Spleen (tissue), 11 donors: ENCODE results near the gene CCDC6. TPM values are rescaled to one million over a fixed set of nuclear protein-coding genes. Genes with fewer than 3 reads are reported as not detected.

ENCODE experiments used
- DNase-seq: peaks from one replicate; pipeline ENCODE4 v3.0.0-alpha.2; 2020
- H3K27ac ChIP-seq, 8 donors: fragments of 200-600 bp; sonication (generic) in 7 of 8; 1 replicate in 4 of 8; 2 replicates in 4 of 8; pipeline versions ENCODE4 v1.5.0 to v1.8.0; 2016 to 2021; ENCODE audit warnings: inconsistent platforms in 4 of 8, mild to moderate bottlenecking in 4 of 8, moderate library complexity in 1 of 8
- H3K27me3 ChIP-seq, 7 donors: fragments of 200-600 bp; sonication (generic) in 6 of 7; replicated peaks in 1 of 7; 1 replicate in 4 of 7; 2 replicates in 3 of 7; pipeline versions ENCODE4 v1.5.0 to v1.8.0; 2016 to 2021; ENCODE audit warnings: inconsistent platforms in 3 of 7, mild to moderate bottlenecking in 1 of 7
- H3K36me3 ChIP-seq, 6 donors: fragments of 200-600 bp; sonication (generic) in 5 of 6; 1 replicate in 4 of 6; 2 replicates in 2 of 6; pipeline versions ENCODE4 v1.5.0 to v1.8.0; 2016 to 2021; ENCODE audit warnings: inconsistent platforms in 2 of 6
- H3K4me1 ChIP-seq, 6 donors: fragments of 200-600 bp; sonication (generic) in 5 of 6; 1 replicate in 3 of 6; 2 replicates in 3 of 6; pipeline versions ENCODE4 v1.5.0 to v1.8.0; 2016 to 2021; ENCODE audit warnings: inconsistent platforms in 3 of 6
- H3K4me3 ChIP-seq, 8 donors: fragments of 200-600 bp; sonication (generic) in 7 of 8; 1 replicate in 4 of 8; 2 replicates in 4 of 8; pipeline versions ENCODE4 v1.5.0 to v1.8.0; 2016 to 2021; ENCODE audit warnings: inconsistent platforms in 4 of 8, mild to moderate bottlenecking in 4 of 8, moderate library complexity in 2 of 8
- H3K9me3 ChIP-seq, 8 donors: fragments of 200-600 bp; sonication (generic) in 7 of 8; 1 replicate in 4 of 8; 2 replicates in 4 of 8; pipeline versions ENCODE4 v1.5.0 to v1.8.0; 2016 to 2021; ENCODE audit warnings: inconsistent platforms in 4 of 8
- POLR2A ChIP-seq, 3 donors: fragments of 450-650 bp; IDR thresholded peaks; one replicate each; pipeline ENCODE4 v1.5.1; 2017; ENCODE audit warnings: antibody characterized with exemption in 3 of 3, mild to moderate bottlenecking in 1 of 3
- POLR2AphosphoS5 ChIP-seq, 3 donors: sonication (generic); formaldehyde crosslinking; IDR thresholded peaks; one replicate each; pipeline ENCODE4 v1.5.1; 2017; ENCODE audit warnings: antibody characterized with exemption in 3 of 3
- WGBS, 5 donors: extraction: QIAGEN DNeasy Blood & Tissue Kit in 3 of 5; methylation state at CpG; one replicate each; pipeline versions ENCODE4 v1.1.5 to v1.1.7; 2013 to 2018; 5-methylcytosine and 5-hydroxymethylcytosine counted together
- intact Hi-C: fragments of 100-400 bp; cut with DNase I; formaldehyde crosslinking; loops from one replicate; pipeline ENCODE4 v1.15.0; 2023; ENCODE audit warnings: low total_unique reads
- polyA plus RNA-seq, 3 donors: library from polyadenylated mRNA; stranded (reverse); fragments of 200-250 nt; gene quantifications; one replicate each; pipeline ENCODE4 v1.2.1, GENCODE V29; 2013
- total RNA-seq, 7 donors: library from RNA; depleted of rRNA in 3 of 7; stranded (reverse); fragments of >200 nt in 3 of 7; fragmentation: NEBNext Ultra II Directional in 4 of 7; extraction: Animal tissue kit (Norgen Biotek cat#: 25700) in 4 of 7; gene quantifications; one replicate each; pipeline versions ENCODE4 v1.1.0 to v1.2.1, GENCODE V29; 2016 to 2021
- TF ChIP-seq, protein P1 (sequence below), 11 experiments: fragments of 200-600 bp in 7 of 11; fragments of 450-650 bp in 4 of 11; sonication (generic) in 4 of 11; IDR thresholded peaks in 8 of 11; conservative IDR thresholded peaks in 3 of 11; 1 replicate in 7 of 11; 2 replicates in 4 of 11; pipeline versions ENCODE4 v1.4.0 to v1.8.0; 2016 to 2021; ENCODE audit warnings: antibody characterized with exemption in 11 of 11, inconsistent platforms in 4 of 11, mild to moderate bottlenecking in 1 of 11
- donor health status: healthy with polysubstance abuse.
- donor health status: DM: no; HTN: no; CAD: no; lungs with moderate emphysema.
- donor health status: DM: no; HTN: no; CAD: no.
- donor health status: Bipolar disorder and iron deficiency.
- donor health status: healthy.
- donor health status: DM: no; HTN: no; CAD: no.
- donor health status: DM: yes; HTN: yes; CAD: no.

The CCDC6 gene
- total and polyA plus RNA-seq, 10 donors = 8.7 to 55.1 (median 37.6) TPM

DNA sequence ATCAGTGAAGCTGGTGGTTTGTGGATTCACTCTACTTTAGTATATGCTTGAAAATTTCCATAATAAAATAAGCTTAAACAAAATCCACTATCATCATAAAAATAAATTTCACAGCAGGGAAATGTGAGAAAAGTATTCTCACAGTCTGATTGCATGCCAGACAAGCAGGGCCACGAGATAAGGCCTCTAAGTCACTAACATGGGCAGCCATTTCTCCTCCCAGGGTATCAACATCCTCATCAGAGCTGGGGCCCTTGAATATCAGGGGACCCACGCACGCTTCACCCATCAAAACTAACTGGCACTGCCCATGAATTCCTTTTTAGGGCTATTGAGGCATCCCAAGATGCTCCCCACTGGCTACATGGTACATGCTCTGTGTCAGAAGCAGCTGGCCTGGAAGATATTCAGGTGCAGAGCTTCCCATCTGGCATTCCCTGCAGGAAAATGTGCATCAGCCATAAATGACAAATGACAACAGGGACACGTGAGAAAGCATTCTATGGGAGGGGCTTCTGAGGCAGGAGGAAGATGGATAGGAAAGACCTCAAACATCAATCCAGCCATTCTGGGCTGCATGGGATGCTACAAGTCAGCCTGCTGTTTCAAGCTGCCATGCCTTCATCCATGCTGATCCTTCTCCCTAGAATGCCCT, 17.4 kb downstream of the CCDC6 start:
- Histone ChIP-seq H3K4me1 (peaks cover 48 to 99% (median 82%) of the 10 kb centered on the region in 6 donors), H3K9me3 (no peaks in the 10 kb centered on the region), H3K4me3 (no peak overlapping the region), H3K36me3 (peaks cover 0 to 20% (median 0%) of the 10 kb centered on the region in 6 donors), H3K27me3 (no peaks in the 10 kb centered on the region), H3K27ac (no peak overlapping the region)
- intact Hi-C loops = no loop called here
- DNase-seq = no peak
- TF ChIP-seq, protein P1, sequence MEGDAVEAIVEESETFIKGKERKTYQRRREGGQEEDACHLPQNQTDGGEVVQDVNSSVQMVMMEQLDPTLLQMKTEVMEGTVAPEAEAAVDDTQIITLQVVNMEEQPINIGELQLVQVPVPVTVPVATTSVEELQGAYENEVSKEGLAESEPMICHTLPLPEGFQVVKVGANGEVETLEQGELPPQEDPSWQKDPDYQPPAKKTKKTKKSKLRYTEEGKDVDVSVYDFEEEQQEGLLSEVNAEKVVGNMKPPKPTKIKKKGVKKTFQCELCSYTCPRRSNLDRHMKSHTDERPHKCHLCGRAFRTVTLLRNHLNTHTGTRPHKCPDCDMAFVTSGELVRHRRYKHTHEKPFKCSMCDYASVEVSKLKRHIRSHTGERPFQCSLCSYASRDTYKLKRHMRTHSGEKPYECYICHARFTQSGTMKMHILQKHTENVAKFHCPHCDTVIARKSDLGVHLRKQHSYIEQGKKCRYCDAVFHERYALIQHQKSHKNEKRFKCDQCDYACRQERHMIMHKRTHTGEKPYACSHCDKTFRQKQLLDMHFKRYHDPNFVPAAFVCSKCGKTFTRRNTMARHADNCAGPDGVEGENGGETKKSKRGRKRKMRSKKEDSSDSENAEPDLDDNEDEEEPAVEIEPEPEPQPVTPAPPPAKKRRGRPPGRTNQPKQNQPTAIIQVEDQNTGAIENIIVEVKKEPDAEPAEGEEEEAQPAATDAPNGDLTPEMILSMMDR (IDR thresholded peaks at IDR 0.05 in 8 of 11, conservative IDR thresholded peaks at IDR 0.05 in 3 of 11) = no peak
- no peak for TF ChIP-seq POLR2AphosphoS5 (IDR thresholded peaks at IDR 0.05)
- no peak for TF ChIP-seq POLR2A (IDR thresholded peaks at IDR 0.05)
- WGBS, 5 donors = 79 to 92% (median 85%) methylated on average over 4 of the region's 4 CpGs

- no peak overlapping the region for H3K27ac ChIP-seq
- H3K4me1 ChIP-seq = peaks cover 42 to 99% (median 81%) of the 10 kb centered on the region in 6 donors
- TF ChIP-seq POLR2AphosphoS5 (IDR thresholded peaks at IDR 0.05) = no peak
- TF ChIP-seq, protein P1 (IDR thresholded peaks at IDR 0.05 in 8 of 11, conservative IDR thresholded peaks at IDR 0.05 in 3 of 11) = no peak
- TF ChIP-seq POLR2A (IDR thresholded peaks at IDR 0.05) = no peak
- DNase-seq = no peak
- no peaks in the 10 kb centered on the region for H3K9me3 ChIP-seq
- no peaks in the 10 kb centered on the region for H3K27me3 ChIP-seq
- intact Hi-C loops = no loop called here
- no peak overlapping the region for H3K4me3 ChIP-seq
- H3K36me3 ChIP-seq = peaks cover 0 to 20% (median 0%) of the 10 kb centered on the region in 6 donors
- 71 to 77% (median 72%) methylated on average over 6 of the region's 6 CpGs for WGBS, 5 donors
Observed at GRCh38 chr10:59887972-59888640, 18.2 kb downstream of the CCDC6 start.

DNA sequence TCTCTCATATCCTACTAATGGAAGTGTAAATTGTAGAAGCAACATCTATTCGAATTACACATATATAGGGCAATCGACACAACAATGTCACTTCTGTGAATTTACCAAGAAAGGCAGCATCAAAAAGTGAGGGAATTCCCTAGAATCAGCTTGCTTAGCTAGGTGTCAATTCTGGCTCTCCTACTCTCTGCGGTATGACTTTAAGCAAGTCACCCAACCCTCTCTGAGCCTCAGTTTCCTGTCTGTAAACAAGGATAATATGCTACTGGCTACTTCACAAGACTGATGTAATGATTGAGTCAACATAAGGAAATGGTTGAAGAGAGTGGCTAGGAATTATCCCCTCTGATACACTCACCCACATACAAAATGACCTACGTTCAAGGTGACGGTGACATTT, 19.4 kb downstream of the CCDC6 start:
- TF ChIP-seq, protein P1 (IDR thresholded peaks at IDR 0.05 in 8 of 11, conservative IDR thresholded peaks at IDR 0.05 in 3 of 11) = no peak
- TF ChIP-seq POLR2A (IDR thresholded peaks at IDR 0.05) (no peak), POLR2AphosphoS5 (IDR thresholded peaks at IDR 0.05) (no peak)
- Histone ChIP-seq H3K27ac (no peak overlapping the region), H3K9me3 (no peaks in the 10 kb centered on the region), H3K4me1 (peaks cover 31 to 95% (median 71%) of the 10 kb centered on the region in 6 donors), H3K36me3 (peaks cover 0 to 20% (median 0%) of the 10 kb centered on the region in 6 donors), H3K4me3 (no peak overlapping the region), H3K27me3 (no peaks in the 10 kb centered on the region)
- no peak for DNase-seq
- intact Hi-C loops = no loop called here
- WGBS, 5 donors = 41 to 71% (median 60%) methylated on average over 5 of the region's 5 CpGs
